ENCODE data around the gene TGM5. TPM values are rescaled to one million over a fixed set of nuclear protein-coding genes. Genes with fewer than 3 reads are reported as not detected.

Gene TGM5
- total RNA-seq, 2 donors from 2014 or later, result not detected

- Histone ChIP-seq H3K36me3 (ENCODE audit: control insufficient read depth, insufficient read depth, low read length) (no peaks in the 10 kb centered on the region), H3K27me3 (ENCODE audit: control insufficient read depth, insufficient read depth, low read length, poor library complexity, severe bottlenecking) (no peaks in the 10 kb centered on the region), H3K9me3 (ENCODE audit: control insufficient read depth, low read length) (no peaks in the 10 kb centered on the region), H3K4me1 (ENCODE audit: control insufficient read depth, insufficient read depth, low read length) (no peaks in the 10 kb centered on the region), H3K9ac (ENCODE audit: extremely low read depth, low read length, poor library complexity, severe bottlenecking) (no peak overlapping the region), H3K4me3 (ENCODE audit: low read length) (no peak overlapping the region), H3K27ac (ENCODE audit: low read depth, low read length) (no peak overlapping the region)
- Mint-ChIP-seq H3K4me3 (no peak overlapping the region), H3K27ac (no peak overlapping the region), H3K4me1 (no peaks in the 10 kb centered on the region), H3K27me3 (ENCODE audit: insufficient read depth) (no peaks in the 10 kb centered on the region), H3K9me3 (no peaks in the 10 kb centered on the region), H3K36me3 (ENCODE audit: low read depth) (no peaks in the 10 kb centered on the region)
- TF ChIP-seq CTCF (conservative IDR thresholded peaks at IDR 0.05), result no peak
- DNase-seq, result no peak
- WGBS, 2 experiments (ENCODE audit: insufficient coverage in 1 of 2, insufficient read length in 1 of 2), result 69 to 84% methylated on average over 4 to 5 of the region's 5 CpGs
These were observed 17.0 kb downstream of the TGM5 start for GRCh38 chr15:43249699-43250203.

GRCh38 chr15:43249236-43249635, 17.5 kb downstream of the TGM5 start:
- DNase-seq, result no peak
- no peak overlapping the region for H3K27ac Mint-ChIP-seq
- H3K9me3 Mint-ChIP-seq, result no peaks in the 10 kb centered on the region
- H3K4me3 ChIP-seq (ENCODE audit: low read length), result no peak overlapping the region
- no peaks in the 10 kb centered on the region for H3K36me3 Mint-ChIP-seq (ENCODE audit: low read depth)
- H3K4me1 ChIP-seq (ENCODE audit: control insufficient read depth, insufficient read depth, low read length), result no peaks in the 10 kb centered on the region
- H3K4me1 Mint-ChIP-seq, result no peaks in the 10 kb centered on the region
- H3K4me3 Mint-ChIP-seq, result no peak overlapping the region
- no peaks in the 10 kb centered on the region for H3K9me3 ChIP-seq (ENCODE audit: control insufficient read depth, low read length)
- TF ChIP-seq CTCF (conservative IDR thresholded peaks at IDR 0.05), result no peak
- H3K27me3 ChIP-seq (ENCODE audit: control insufficient read depth, insufficient read depth, low read length, poor library complexity, severe bottlenecking), result no peaks in the 10 kb centered on the region
- H3K9ac ChIP-seq (ENCODE audit: extremely low read depth, low read length, poor library complexity, severe bottlenecking), result no peak overlapping the region
- no peaks in the 10 kb centered on the region for H3K36me3 ChIP-seq (ENCODE audit: control insufficient read depth, insufficient read depth, low read length)
- H3K27me3 Mint-ChIP-seq (ENCODE audit: insufficient read depth), result no peaks in the 10 kb centered on the region
- 69 to 82% methylated on average over 1 to 2 of the region's 2 CpGs for WGBS, 2 experiments (ENCODE audit: insufficient coverage in 1 of 2, insufficient read length in 1 of 2)
- no peak overlapping the region for H3K27ac ChIP-seq (ENCODE audit: low read depth, low read length)

GRCh38 chr15:43246261-43246774, 20.4 kb downstream of the TGM5 start:
- TF ChIP-seq CTCF (conservative IDR thresholded peaks at IDR 0.05), result no peak

More at GRCh38 chr15:43246261-43246774, 20.4 kb downstream of the TGM5 start:
- Histone ChIP-seq H3K4me1 (ENCODE audit: control insufficient read depth, insufficient read depth, low read length) (no peaks in the 10 kb centered on the region), H3K9me3 (ENCODE audit: control insufficient read depth, low read length) (no peaks in the 10 kb centered on the region), H3K36me3 (ENCODE audit: control insufficient read depth, insufficient read depth, low read length) (no peaks in the 10 kb centered on the region), H3K27ac (ENCODE audit: low read depth, low read length) (no peak overlapping the region), H3K9ac (ENCODE audit: extremely low read depth, low read length, poor library complexity, severe bottlenecking) (no peak overlapping the region), H3K27me3 (ENCODE audit: control insufficient read depth, insufficient read depth, low read length, poor library complexity, severe bottlenecking) (peaks cover 10% of the 10 kb centered on the region), H3K4me3 (ENCODE audit: low read length) (no peak overlapping the region)
- 88 to 92% methylated on average over 6 of the region's 6 CpGs for WGBS, 2 experiments (ENCODE audit: insufficient coverage in 1 of 2, insufficient read length in 1 of 2)
- Mint-ChIP-seq H3K4me1 (no peaks in the 10 kb centered on the region), H3K4me3 (no peak overlapping the region), H3K9me3 (no peaks in the 10 kb centered on the region), H3K36me3 (ENCODE audit: low read depth) (no peaks in the 10 kb centered on the region), H3K27ac (no peak overlapping the region), H3K27me3 (ENCODE audit: insufficient read depth) (peaks cover 14% of the 10 kb centered on the region)
- no peak for DNase-seq

All from endodermal cell (in vitro differentiated cells).